NCI-H2029 treated with DMSO at 0.1 percent for 48 hours (cell line): ENCODE results near the gene TSC22D2.
"Not testable (repeated sequence)": the region's sequence is repeated elsewhere in the genome, so short reads cannot be mapped to it uniquely, and the experiment has no call there.

Source experiments
- DNase-seq: peaks from one replicate; lab custom pipeline; 2025; lab: John Stamatoyannopoulos, UW

Gene TSC22D2

DNA sequence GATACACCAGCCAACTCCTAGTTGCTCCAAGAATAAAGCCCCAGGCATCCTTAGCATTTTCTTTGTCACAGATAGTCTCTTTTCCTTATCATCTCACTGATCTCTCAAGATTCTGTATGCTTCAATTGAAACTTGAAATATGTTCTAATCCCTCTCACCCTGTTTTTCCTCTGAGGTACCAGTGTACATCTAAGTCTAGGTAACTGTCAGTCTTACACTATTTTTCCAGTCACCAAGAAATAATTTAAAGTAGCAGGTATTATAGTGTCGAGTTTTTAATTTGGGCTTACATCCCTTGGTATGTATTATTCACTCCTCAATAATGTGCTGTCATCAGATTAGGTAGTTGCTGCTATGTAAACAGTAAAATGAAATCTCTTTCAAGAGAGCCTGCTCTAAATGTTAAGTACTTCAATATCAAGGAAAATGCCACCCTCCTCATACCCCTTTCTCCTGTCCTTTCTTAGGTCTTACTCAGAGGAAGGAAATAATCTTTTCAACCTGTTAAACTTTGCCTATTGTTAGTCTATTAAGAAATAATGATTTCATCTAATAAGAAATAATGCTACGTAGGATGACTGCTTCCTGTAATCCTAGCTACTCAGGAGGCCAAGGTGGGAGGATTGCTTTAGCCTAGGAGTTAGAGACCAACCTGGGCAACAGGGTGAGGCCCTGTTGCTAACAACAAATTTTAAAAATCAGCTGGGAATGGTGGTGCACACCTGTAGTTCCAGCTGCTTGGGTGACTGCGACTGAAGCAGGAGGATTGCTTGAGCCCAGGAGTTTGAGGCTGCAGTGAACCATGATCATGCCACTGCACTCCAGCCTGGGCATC, 39.8 kb downstream of the TSC22D2 start:
- DNase-seq = no peak

- no peak for DNase-seq
Measured at GRCh38 chr3:150449169-150449721, 41.1 kb downstream of the TSC22D2 start.

GRCh38 chr3:150450916-150451315, 42.8 kb downstream of the TSC22D2 start:
- no peak for DNase-seq

DNA sequence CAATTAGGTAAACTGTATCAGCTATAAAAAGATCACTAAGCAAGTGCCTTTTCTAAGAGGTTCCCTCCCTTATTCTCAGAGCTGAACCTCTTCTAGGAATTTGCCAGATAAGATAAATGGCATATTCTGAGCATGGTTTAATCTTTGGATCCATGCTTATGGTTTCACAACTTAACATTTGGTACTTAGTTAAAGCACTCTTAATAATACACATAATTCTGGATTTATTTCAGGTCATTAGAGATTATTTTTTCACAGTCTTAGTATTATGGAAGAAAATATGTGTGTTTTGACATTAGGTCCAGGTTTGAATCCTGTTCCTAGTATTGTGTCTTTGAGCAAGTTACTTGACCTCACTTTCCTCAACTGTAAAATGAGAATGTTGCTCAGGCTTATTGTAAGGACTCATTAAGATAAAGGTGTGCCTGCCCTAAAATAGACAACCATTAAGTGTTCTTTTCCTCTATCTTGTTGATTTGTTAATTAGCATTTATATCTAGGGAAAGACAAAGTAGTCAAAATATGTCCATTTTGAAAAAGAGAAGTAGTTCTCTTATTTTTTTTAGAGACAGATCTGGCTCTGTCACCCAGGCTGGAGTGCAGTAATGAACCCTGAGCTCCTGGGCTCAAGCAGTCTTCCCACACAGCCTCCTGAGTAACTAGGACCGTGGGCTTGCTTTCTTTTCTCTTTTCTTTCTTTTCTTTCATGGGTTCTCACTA, 43.4 kb downstream of the TSC22D2 start:
- no peak for DNase-seq

DNA sequence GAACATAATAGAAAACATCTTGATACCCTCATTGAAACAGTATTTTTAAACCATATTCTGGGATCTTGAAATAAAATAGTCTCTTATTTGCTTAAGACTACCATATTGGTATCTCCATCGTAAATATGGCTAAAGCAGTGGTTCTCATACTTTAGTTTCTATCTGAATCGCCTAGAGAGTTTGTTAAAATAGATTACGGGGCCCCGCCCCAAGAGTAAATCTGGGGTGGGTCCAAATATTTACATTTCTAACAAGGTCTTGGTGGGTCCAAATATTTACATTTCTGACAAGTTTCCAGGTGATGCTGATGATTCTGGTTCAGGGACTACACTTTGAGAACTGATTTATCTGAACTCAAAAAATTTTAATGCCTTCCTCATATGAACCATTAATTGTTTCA, 45.3 kb downstream of the TSC22D2 start:
- no peak for DNase-seq

- no peak for DNase-seq
Measured at GRCh38 chr3:150454085-150454484, 46.0 kb downstream of the TSC22D2 start.

DNA sequence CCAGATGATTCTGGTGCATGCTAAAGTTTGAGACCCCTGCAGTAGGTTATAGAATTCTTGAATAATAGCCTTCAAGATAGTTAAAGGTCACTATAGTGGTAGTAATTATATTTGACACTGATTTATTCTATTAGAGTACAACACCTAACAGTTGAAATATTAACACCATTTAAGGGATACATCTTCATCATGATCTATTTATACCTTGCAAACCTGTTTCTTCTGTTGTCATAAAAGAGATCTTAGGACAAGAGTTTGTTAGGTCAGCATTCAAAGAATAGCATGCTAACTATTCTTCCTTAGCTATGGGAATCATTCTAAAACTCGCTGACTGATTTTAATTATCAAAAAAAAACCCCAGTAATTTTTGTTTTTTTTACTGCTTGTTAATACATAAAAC, 46.5 kb downstream of the TSC22D2 start:
- DNase-seq = no peak

GRCh38 chr3:150455341-150455740, 47.2 kb downstream of the TSC22D2 start:
- no peak for DNase-seq

DNA sequence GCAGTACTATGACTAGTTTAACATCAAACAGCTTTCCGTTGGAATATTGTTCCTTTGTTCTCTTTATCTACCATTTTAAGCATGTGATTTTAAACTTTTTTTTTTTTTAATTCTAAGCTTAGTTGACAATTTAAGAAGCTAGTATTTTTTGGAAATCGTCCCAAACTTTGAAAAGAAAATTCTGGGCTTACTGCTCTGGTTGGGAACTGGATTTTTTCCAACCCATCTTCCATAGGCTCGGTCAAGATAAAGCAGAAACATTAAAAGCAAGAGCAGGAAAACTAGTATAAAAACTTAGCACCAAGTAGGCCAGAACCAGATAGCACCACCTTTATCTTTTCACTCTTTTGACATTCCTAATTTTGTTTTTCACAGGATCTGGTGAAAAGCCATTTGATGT, 49.9 kb downstream of the TSC22D2 start:
- DNase-seq = no peak

- no peak for DNase-seq
Measured at GRCh38 chr3:150460484-150460883, 52.4 kb downstream of the TSC22D2 start.

DNA sequence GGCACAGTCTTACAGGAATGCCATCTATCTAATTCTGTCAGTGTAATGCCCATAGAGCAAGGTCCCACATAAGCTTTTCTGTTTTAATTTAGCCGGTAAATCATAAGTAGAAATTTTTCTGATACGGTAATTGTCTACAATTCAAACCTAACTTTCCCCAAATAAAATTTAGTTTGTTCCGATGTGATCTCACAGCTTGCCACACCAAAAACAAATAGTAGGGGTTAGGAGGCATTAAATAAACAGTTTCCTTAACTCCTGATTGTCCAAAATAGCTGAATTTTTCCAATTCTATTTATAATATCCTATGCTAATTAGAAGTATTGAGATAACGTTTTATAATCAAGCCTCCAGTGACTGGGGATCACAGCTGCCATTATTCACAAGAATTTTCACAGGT, 53.3 kb downstream of the TSC22D2 start:
- DNase-seq = no peak

DNA sequence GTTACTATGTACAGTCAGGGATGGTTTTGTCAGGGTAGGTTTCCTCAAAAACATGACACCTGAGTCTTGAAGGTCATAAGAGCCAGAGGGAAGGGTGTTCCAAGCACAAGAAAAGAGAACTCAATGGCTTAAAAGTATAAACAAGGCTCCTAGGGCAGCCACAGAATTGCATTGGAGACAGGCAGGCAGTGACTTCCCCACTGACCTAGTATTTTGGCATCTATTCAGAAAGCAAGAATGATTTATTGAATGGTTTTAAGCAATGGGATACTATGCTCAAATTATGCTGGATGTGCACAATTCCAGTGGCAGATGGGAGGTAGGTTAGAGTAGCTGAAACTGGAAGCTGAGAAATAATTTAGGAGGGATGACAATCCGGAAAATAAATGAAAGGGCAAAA, 54.0 kb downstream of the TSC22D2 start:
- DNase-seq = no peak

- DNase-seq = no peak
Measured at GRCh38 chr3:150464684-150465083, 56.6 kb downstream of the TSC22D2 start.

GRCh38 chr3:150467381-150467780, 59.3 kb downstream of the TSC22D2 start:
- DNase-seq = no peak

DNA sequence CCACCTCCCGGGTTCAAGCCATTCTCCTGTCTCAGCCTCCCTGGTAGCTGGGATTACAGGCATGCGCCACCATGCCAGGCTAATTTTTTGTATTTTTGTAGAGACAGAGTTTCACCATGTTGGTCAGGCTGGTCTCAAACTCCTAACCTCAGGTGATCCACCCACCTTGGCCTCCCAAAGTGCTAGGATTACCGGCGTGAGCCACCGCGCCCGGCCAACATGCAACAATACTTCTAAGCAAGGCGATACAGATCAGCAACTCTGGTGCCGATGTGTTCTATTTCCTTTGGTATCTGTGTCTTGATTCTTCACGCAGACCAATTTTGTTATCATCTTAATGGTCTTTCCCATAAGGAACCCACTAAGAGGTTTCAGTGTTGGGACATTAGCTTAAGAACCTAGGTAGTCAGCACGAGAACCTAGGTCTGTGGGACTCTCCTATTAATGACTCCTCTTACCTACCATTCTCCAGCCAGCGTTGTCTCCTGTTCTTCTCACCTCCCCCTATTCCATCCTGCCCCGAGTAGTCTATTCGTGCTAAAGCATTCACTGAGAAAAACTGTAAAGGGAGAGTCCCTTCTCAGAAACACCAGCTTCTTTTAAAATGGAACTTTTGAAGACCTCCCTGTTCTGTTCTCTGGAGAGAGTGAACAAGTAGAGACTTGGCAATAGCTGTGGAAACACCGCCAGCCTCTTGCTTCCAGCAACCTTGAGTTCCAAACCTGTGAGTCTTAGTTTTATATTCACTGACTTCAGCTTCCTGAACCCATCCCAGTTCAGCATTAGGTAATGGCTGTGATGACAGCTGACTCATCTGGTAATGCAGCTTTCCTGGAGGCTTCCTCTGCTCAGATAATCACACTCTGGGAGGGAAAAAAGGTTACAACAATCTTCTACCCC, 61.2 kb downstream of the TSC22D2 start:
- DNase-seq = no peak

DNA sequence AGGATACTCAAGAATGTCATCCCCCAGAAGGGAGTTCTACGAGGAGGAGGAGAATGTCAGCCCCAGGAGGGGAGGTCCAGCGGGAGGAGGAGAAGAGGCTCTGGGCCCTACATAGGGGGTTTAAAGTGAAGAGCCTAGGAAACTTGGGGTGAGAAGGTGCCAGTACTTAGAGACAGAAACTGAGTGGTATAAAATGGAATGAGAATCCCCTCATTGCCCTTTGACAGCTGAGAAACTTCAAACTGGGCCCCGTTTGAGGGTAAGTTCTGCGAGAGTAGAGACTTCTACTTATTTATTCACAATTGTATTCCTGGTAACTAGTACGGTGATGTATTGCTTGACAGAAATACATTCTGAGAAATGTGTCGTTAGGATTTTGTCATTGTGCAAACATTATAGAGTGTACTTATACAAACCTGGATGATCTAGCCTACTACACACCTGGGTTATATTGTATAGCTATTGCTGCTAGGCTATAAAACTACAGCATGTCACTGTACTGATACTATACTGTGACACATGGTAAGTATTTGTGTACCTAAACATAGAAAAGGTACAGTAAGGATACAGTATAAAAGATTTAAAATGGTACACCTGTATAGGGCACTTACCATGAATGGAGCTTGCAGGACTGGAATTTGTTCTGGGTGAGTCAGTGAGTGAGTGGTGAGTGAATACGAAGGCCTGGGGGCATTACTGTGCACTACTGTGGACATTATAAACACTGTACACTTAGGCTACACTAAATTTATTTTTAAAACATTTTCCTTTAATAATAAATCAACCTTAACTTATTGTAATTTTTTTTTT, 62.0 kb downstream of the TSC22D2 start:
- no peak for DNase-seq

DNA sequence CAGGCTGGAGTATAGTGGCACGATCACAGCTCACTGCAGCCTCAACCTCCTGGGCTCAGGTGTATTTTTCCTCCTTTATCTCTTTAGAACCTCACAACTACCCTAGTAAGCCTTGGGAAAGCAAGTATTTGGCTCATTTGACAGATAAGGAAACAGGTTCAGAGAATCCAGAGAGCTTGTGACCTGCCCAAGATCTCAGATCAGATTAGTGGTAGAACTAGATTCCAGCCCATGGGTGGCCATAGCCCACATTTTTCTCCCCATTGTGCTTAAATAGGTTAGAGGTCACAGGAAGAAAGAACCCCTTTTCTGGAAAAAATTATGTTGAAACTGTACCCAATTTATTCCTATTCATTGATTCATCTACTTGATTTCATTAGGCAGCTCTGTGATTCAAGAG, 64.3 kb downstream of the TSC22D2 start:
- no peak for DNase-seq

GRCh38 chr3:150473161-150473560, 65.1 kb downstream of the TSC22D2 start:
- DNase-seq = not testable (repeated sequence)

GRCh38 chr3:150479370-150479769, 71.3 kb downstream of the TSC22D2 start:
- no peak for DNase-seq

GRCh38 chr3:150480877-150481276, 72.8 kb downstream of the TSC22D2 start:
- no peak for DNase-seq

- DNase-seq = no peak
Measured at GRCh38 chr3:150483226-150483625, 75.1 kb downstream of the TSC22D2 start.
